ENCODE data around the gene SCUBE1.

Gene SCUBE1

GRCh38 chr22:43351966-43352345, 8.8 kb upstream of the SCUBE1 start:
- TF ChIP-seq CTCF (conservative IDR thresholded peaks at IDR 0.05) = no peak
- H3K27ac ChIP-seq = no peak overlapping the region

- TF ChIP-seq CTCF (conservative IDR thresholded peaks at IDR 0.05) = no peak
- H3K27ac ChIP-seq = no peak overlapping the region
These were observed 6.5 kb upstream of the SCUBE1 start for GRCh38 chr22:43349636-43350035.

GRCh38 chr22:43346521-43346929, 3.4 kb upstream of the SCUBE1 start:
- TF ChIP-seq CTCF (conservative IDR thresholded peaks at IDR 0.05) = peak; percentile 84
- H3K27ac ChIP-seq = no peak overlapping the region

- no peak for TF ChIP-seq CTCF (conservative IDR thresholded peaks at IDR 0.05)
- no peak overlapping the region for H3K27ac ChIP-seq
These were observed 2.7 kb upstream of the SCUBE1 start for GRCh38 chr22:43345761-43346301.

- no peak for TF ChIP-seq CTCF (conservative IDR thresholded peaks at IDR 0.05)
- H3K27ac ChIP-seq = no peak overlapping the region
These were observed 2.2 kb upstream of the SCUBE1 start for GRCh38 chr22:43345356-43345755.

- TF ChIP-seq CTCF (conservative IDR thresholded peaks at IDR 0.05) = no peak
- no peak overlapping the region for H3K27ac ChIP-seq
These were observed 1.3 kb upstream of the SCUBE1 start for GRCh38 chr22:43344520-43344787.

GRCh38 chr22:43343670-43344519, 723 bp upstream of the SCUBE1 start:
- no peak for TF ChIP-seq CTCF (conservative IDR thresholded peaks at IDR 0.05)
- H3K27ac ChIP-seq = no peak overlapping the region
